Astrocyte of the cerebellum (primary cell): ENCODE data around the gene LTF.

Experiments used
- DNase-seq: peaks from one replicate; pipeline ENCODE4 v3.0.0-alpha.2; 2011; ENCODE audit warnings: low read depth
- H3K4me3 ChIP-seq: 2 replicates; pipeline ENCODE4 v1.5.1; 2011; ENCODE audit warnings: mild to moderate bottlenecking, low read depth, low read length, moderate library complexity
- in situ Hi-C: cut with HindIII; loops from 2 replicates; pipeline ENCODE4 v1.10.0; 2017; ENCODE audit warnings: low sequenced_read_pairs
- TF ChIP-seq, protein P1 (sequence below): IDR thresholded peaks from 2 replicates; pipeline ENCODE4 v1.5.1; 2012; ENCODE audit warnings: low read length, low read depth, moderate library complexity, mild to moderate bottlenecking; ENCODE audit errors: missing control alignments

Gene LTF

DNA sequence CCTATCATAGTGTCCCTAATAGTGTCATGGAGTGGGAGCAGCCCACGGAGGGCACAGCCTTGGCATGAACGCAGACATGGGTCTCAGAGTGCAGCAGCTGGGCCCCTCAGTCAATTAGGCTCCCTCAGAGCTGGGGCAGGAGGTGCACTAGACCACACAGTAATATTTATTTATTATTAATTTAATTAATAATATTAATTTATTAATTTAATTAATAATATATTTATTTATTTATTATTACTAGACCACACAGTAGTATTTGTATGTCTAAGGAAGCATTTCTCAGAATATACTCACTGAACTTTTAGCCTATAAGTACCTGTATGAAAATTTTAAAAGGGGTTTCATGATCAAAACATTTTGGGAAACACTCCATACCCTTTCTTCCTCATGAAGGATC lies 63.1 kb downstream of the LTF start:
- TF ChIP-seq, protein P1, sequence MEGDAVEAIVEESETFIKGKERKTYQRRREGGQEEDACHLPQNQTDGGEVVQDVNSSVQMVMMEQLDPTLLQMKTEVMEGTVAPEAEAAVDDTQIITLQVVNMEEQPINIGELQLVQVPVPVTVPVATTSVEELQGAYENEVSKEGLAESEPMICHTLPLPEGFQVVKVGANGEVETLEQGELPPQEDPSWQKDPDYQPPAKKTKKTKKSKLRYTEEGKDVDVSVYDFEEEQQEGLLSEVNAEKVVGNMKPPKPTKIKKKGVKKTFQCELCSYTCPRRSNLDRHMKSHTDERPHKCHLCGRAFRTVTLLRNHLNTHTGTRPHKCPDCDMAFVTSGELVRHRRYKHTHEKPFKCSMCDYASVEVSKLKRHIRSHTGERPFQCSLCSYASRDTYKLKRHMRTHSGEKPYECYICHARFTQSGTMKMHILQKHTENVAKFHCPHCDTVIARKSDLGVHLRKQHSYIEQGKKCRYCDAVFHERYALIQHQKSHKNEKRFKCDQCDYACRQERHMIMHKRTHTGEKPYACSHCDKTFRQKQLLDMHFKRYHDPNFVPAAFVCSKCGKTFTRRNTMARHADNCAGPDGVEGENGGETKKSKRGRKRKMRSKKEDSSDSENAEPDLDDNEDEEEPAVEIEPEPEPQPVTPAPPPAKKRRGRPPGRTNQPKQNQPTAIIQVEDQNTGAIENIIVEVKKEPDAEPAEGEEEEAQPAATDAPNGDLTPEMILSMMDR = no peak
- in situ Hi-C loops = loop anchor here (5.0 kb wide), 1 partner anchor 34 kb away; no protein-coding TSS in a partner anchor
- no peak for DNase-seq
- H3K4me3 ChIP-seq = no peak overlapping the region

DNA sequence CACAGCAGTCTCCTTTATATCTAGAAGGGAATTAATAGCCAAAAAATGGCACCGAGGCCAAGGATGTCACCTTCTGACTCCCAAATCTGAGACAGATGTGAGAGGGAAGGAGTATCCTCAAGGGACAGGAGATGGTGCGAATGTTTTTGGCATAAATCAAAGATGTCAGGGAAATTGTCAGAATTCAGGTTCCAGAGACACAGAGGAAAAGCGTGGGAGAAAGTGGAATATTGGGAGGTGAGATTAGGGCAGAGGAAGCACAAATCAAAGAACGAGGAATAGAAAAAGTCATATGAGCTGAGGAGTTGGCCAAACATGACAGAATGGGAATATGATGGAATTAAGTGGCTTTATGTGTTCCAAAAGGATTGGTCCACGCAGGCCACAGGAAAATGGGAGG lies 63.9 kb downstream of the LTF start:
- no peak overlapping the region for H3K4me3 ChIP-seq
- TF ChIP-seq, protein P1 = no peak
- in situ Hi-C loops = loop anchor here (5.0 kb wide), 1 partner anchor 34 kb away; no protein-coding TSS in a partner anchor
- no peak for DNase-seq

DNA sequence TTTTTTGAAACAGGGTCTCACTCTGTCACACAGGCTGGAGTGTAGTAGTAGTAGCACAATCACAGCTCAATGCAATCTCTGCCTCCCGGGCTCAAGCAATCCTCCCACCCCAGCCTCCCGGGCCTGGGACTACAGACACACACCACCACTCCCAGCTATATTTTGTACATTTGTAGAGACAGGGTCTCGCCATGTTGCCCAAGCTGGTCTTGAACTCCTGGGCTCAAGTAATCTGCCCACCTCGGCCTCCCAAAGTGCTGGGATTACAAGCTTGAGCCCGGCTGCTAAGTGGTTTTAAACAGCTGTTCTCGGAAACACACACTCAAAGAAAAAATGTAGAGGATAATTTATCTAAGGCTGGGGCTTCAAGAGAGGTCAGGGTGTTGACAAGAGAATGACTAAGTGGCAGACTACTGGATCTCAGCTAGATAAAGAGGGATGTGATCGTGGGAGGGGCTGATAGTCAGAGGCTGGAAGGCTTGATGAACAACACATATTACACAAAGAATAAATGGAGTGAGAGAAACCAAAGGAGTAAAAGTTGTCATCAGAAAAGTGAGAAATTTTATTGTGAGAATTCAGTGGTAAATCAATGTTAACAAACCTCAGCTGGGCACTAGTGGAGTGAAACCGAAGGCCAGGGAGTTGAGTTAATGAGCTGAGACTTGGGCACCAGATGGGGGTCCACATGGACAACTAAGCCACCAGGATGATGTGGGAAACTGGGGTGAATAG lies 64.5 kb downstream of the LTF start:
- TF ChIP-seq, protein P1 = no peak
- no peak for DNase-seq

DNA sequence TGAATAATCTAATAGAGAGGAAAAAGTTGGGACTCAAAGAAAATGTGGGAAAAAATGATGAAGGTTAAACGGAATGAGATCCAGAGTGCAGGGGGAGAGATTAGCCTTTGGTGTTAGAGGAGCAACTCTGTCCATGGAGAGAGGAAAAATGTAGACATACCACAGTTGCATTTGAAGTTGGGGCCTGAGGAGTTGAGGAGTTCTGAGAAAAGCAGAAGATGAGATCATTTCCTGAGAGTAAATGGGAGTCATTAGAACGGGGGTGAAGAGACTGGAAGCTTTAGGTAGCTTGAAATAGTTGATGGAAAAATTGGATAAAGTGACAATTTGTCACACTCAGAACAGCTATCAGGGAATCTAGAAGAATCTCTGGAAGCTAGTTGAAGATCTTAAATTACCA lies 65.1 kb downstream of the LTF start:
- TF ChIP-seq, protein P1 = no peak
- DNase-seq = no peak
- H3K4me3 ChIP-seq = no peak overlapping the region
- in situ Hi-C loops = no loop called here

More for the DNA sequence above, 64.5 kb downstream of the LTF start:
- in situ Hi-C loops = loop anchor here (5.0 kb wide), 1 partner anchor 33 kb away; no protein-coding TSS in a partner anchor
- no peak overlapping the region for H3K4me3 ChIP-seq

DNA sequence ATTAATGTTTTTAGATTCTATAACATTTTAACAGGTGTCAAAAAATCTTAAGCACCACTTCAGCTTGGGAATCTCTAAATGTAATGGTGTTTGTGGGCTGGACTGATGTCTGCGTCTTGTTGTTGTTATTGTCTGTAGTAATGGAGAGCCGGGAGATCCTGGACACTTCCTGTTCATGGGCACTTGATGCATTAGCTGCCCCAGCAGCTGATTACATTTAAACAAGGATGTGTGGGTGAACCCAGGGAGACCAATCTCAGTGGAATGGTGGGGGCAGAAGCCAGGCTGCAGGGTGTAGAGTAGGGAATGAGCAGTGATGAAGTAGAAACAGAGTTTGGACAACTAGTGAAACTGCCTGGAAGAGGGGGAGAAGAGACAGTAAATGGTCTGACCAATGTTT lies 65.6 kb downstream of the LTF start:
- no peak for DNase-seq
- no peak overlapping the region for H3K4me3 ChIP-seq
- in situ Hi-C loops = no loop called here
- TF ChIP-seq, protein P1 = no peak

DNA sequence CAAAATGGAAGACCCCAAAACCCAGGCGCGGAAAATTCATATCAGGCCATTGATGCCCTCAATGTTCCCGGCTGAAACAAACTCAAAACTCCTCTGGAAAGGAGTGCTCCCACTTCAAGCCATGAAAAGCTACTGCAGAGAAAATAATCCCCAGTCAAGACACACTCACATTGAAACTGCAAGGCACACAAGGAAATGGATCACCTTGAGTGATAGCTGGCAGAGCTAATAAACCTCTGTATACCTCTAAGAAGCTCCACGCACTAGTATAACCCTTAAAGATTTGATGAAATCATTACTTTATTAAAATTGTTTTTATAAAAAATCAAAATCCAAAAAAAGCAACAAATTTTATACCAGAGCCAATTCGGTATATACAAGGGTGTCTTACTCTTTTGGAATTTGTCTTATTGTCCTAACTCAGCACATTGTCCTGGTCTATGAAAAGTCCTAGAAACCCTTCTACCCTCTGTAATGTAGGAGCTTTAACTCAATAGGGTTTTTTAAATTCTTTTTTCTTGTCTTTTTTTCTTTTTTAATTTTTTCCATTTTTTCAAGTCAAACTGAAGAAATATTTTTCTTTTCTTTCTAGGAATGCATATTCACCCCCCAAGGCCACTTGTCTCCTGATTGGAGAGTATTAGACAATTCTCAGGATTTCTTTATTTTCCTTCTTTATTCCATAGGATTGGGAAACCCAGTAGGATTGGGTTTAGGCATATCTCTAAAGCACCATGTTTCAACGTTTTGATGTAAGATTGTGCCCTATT lies 66.3 kb downstream of the LTF start:
- TF ChIP-seq, protein P1 = no peak
- H3K4me3 ChIP-seq = no peak overlapping the region
- DNase-seq = no peak
- in situ Hi-C loops = no loop called here
